Activated gamma-delta T cell (primary cell): ENCODE measurements around the gene HSPA1B.
"Not testable (repeated sequence)": the region's sequence is repeated elsewhere in the genome, so short reads cannot be mapped to it uniquely, and the experiment has no call there.

Source experiments
- DNase-seq: peaks from one replicate; lab custom pipeline; 2025; lab: John Stamatoyannopoulos, UW

HSPA1B gene

GRCh38 chr6:31797588-31797987 lies 29.9 kb upstream of the HSPA1B start:
- DNase-seq, result no peak

GRCh38 chr6:31799781-31800180 lies 27.8 kb upstream of the HSPA1B start:
- DNase-seq, result no peak

- DNase-seq, result not testable (repeated sequence)
Measured at GRCh38 chr6:31801031-31801927, 26.3 kb upstream of the HSPA1B start.

GRCh38 chr6:31805939-31806469 lies 21.5 kb upstream of the HSPA1B start:
- no peak for DNase-seq

GRCh38 chr6:31806470-31807272 lies 20.9 kb upstream of the HSPA1B start, which contains the start of gene LSM2:
Gene LSM2, minus strand, starts transcription at chr6:31806966. Its CDS starts 209 bp downstream, at chr6:31806757.
- peak; percentile 96 for DNase-seq

GRCh38 chr6:31808599-31808998 lies 18.9 kb upstream of the HSPA1B start:
- DNase-seq, result not testable (repeated sequence)

- DNase-seq, result no peak
Measured at GRCh38 chr6:31811645-31812044, 15.9 kb upstream of the HSPA1B start.

- no peak for DNase-seq
Measured at GRCh38 chr6:31813465-31813849, 14.1 kb upstream of the HSPA1B start.

GRCh38 chr6:31814677-31815024 lies 12.9 kb upstream of the HSPA1B start:
- no peak for DNase-seq

- no peak for DNase-seq
Measured at GRCh38 chr6:31815025-31815838, 12.3 kb upstream of the HSPA1B start, which contains the start of the genes HSPA1A and HSPA1L. Gene HSPA1A, plus strand, starts transcription at chr6:31815543. Its CDS starts 214 bp downstream, at chr6:31815757. Gene HSPA1L, minus strand, starts transcription at chr6:31815283. Its CDS starts 3,311 bp downstream, at chr6:31811972.

- not testable (repeated sequence) for DNase-seq
Measured at GRCh38 chr6:31817133-31817928, 10.2 kb upstream of the HSPA1B start.

GRCh38 chr6:31817929-31818511 lies 9.5 kb upstream of the HSPA1B start:
- not testable (repeated sequence) for DNase-seq

GRCh38 chr6:31819871-31820299 lies 7.7 kb upstream of the HSPA1B start:
- no peak for DNase-seq

GRCh38 chr6:31820399-31820798 lies 7.1 kb upstream of the HSPA1B start:
- DNase-seq, result not testable (repeated sequence)

- DNase-seq, result no peak
Measured at GRCh38 chr6:31821301-31822035, 6.1 kb upstream of the HSPA1B start.

GRCh38 chr6:31822036-31822821 lies 5.3 kb upstream of the HSPA1B start:
- no peak for DNase-seq

GRCh38 chr6:31823592-31824196 lies 3.8 kb upstream of the HSPA1B start:
- DNase-seq, result not testable (repeated sequence)

- DNase-seq, result no peak
Measured at GRCh38 chr6:31825553-31825952, 2.0 kb upstream of the HSPA1B start.
